Measurements from ENCODE around the gene CUEDC1. TPM values are rescaled to one million over a fixed set of nuclear protein-coding genes. Genes with fewer than 3 reads are reported as not detected.
A peak's percentile ranks its signal among the peaks of the same experiment; 100 is the strongest.

CUEDC1 gene
- total RNA-seq, 1 donor from 2014 or later, result 37.0 TPM

GRCh38 chr17:57888311-57889216 is 66.6 kb downstream of the CUEDC1 start:
- peaks cover 8% of the 10 kb centered on the region for H3K36me3 Mint-ChIP-seq
- H3K4me1 Mint-ChIP-seq, result peaks cover 22% of the 10 kb centered on the region
- no peak overlapping the region for H3K4me3 Mint-ChIP-seq
- H3K27ac Mint-ChIP-seq, result peak overlapping the region; percentile 11
- H3K27me3 Mint-ChIP-seq (ENCODE audit: low read depth), result no peaks in the 10 kb centered on the region
- TF ChIP-seq, protein P1, sequence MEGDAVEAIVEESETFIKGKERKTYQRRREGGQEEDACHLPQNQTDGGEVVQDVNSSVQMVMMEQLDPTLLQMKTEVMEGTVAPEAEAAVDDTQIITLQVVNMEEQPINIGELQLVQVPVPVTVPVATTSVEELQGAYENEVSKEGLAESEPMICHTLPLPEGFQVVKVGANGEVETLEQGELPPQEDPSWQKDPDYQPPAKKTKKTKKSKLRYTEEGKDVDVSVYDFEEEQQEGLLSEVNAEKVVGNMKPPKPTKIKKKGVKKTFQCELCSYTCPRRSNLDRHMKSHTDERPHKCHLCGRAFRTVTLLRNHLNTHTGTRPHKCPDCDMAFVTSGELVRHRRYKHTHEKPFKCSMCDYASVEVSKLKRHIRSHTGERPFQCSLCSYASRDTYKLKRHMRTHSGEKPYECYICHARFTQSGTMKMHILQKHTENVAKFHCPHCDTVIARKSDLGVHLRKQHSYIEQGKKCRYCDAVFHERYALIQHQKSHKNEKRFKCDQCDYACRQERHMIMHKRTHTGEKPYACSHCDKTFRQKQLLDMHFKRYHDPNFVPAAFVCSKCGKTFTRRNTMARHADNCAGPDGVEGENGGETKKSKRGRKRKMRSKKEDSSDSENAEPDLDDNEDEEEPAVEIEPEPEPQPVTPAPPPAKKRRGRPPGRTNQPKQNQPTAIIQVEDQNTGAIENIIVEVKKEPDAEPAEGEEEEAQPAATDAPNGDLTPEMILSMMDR (IDR thresholded peaks at IDR 0.05; ENCODE audit: unreplicated experiment), result no peak
- DNase-seq (ENCODE audit: low spot score in 2 of 2, unreplicated experiment in 2 of 2), result no peak
- H3K9me3 Mint-ChIP-seq, result no peaks in the 10 kb centered on the region

- Mint-ChIP-seq H3K4me1 (peaks cover 19% of the 10 kb centered on the region), H3K4me3 (no peak overlapping the region), H3K27ac (no peak overlapping the region), H3K27me3 (ENCODE audit: low read depth) (no peaks in the 10 kb centered on the region), H3K9me3 (no peaks in the 10 kb centered on the region), H3K36me3 (peaks cover 11% of the 10 kb centered on the region)
- no peak for DNase-seq (ENCODE audit: low spot score in 2 of 2, unreplicated experiment in 2 of 2)
- TF ChIP-seq, protein P1 (IDR thresholded peaks at IDR 0.05; ENCODE audit: unreplicated experiment), result no peak
These were observed 68.1 kb downstream of the CUEDC1 start for GRCh38 chr17:57887161-57887560.

DNA sequence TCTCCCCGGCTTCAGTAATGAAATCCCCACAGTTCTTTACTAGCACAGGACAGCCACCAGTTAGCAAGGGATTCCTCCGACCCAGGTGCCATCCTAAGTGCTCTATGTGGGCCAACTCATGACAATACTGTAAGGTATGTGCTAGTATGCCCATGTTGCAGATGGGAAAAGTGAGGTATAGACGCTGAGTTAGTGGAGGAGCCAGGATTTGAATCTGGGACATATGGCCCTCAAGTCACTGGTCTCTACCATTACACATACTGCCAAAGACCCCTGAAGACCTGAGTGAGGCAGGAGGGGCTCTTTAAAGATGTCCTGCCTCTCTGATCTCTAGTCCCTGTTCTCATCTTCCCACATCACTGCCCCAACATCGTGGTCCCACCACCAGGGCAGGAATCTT is 69.2 kb downstream of the CUEDC1 start:
- Mint-ChIP-seq H3K4me1 (peaks cover 25% of the 10 kb centered on the region), H3K9me3 (no peaks in the 10 kb centered on the region), H3K4me3 (no peak overlapping the region), H3K27me3 (ENCODE audit: low read depth) (no peaks in the 10 kb centered on the region), H3K27ac (no peak overlapping the region), H3K36me3 (peaks cover 11% of the 10 kb centered on the region)
- DNase-seq (ENCODE audit: low spot score in 2 of 2, unreplicated experiment in 2 of 2), result no peak
- TF ChIP-seq, protein P1 (IDR thresholded peaks at IDR 0.05; ENCODE audit: unreplicated experiment), result no peak

DNA sequence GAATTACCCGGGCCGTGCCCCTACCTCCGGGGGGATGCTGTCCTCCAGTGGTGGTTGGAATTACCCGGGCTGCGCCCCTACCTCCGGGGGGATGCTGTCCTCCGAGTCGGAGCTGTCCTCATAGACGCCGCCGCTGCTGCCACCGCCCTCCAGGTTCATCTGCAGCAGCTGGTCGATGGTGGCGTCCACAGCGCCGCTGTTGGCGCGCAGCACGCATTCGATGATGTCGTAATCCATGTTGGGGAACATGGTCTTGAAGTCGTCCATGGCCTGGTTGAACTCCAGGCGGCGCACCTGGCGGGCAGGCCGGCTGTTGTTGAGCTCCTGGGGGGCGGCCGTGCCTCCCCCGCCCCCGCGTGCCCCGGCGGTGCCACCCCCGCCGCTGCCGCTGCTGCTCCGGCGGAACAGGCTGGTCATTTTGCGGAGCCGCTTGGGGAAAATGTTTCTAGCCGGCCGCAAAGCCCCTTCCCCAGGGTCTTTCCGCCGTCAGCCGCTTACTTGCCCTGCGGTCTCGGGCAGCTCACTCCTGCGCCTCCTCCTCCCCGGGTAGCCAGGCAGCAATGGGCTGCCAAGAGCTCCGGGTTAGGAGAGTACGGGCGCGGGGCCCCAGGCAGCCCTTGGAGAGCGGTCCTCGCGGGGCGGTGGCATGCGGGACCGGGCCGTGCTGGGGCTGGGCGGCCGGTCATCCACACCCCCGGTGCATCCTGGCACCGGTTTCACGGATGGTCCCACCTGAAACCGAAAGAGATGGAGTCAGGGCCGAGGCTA is 69.9 kb downstream of the CUEDC1 start:
- DNase-seq (ENCODE audit: low spot score in 2 of 2, unreplicated experiment in 2 of 2), result no peak
- H3K27ac Mint-ChIP-seq, result no peak overlapping the region
- H3K9me3 Mint-ChIP-seq, result no peaks in the 10 kb centered on the region
- H3K4me1 Mint-ChIP-seq, result peaks cover 30% of the 10 kb centered on the region
- H3K27me3 Mint-ChIP-seq (ENCODE audit: low read depth), result no peaks in the 10 kb centered on the region
- H3K36me3 Mint-ChIP-seq, result peaks cover 11% of the 10 kb centered on the region
- TF ChIP-seq, protein P1 (IDR thresholded peaks at IDR 0.05; ENCODE audit: unreplicated experiment), result no peak
- no peak overlapping the region for H3K4me3 Mint-ChIP-seq

DNA sequence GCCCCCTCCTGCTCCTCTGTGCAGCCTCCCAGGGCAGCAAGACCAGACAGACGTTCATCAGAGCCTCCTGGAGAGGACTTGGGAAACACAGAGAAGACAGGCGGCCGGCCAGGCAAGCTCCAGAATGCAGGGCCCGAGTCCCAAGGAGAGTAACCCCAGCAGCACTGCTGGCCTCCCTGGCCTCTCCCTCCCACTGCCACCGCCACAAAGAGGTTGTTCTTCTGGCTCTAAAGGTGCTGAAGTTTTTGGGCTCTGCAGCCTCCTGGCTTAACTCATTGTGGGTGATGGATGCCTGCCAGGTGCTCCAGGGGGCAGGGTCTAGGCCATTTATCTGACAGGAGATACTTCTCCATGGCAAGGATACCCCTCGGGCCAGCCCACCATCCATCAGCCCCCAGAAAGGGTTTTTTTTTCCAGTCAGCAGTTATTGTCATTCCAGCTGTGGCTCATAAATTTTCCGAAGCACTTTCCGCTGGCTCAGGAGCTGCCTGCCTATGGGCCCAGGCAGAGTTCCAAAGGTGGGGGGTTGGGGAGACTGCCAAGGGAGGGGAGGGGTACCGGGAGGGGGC is 73.3 kb downstream of the CUEDC1 start:
- Mint-ChIP-seq H3K4me3 (no peak overlapping the region), H3K36me3 (peaks cover 14% of the 10 kb centered on the region), H3K27me3 (ENCODE audit: low read depth) (no peaks in the 10 kb centered on the region), H3K9me3 (no peaks in the 10 kb centered on the region), H3K4me1 (peaks cover 57% of the 10 kb centered on the region), H3K27ac (peak overlapping the region; percentile 98)
- TF ChIP-seq, protein P1 (IDR thresholded peaks at IDR 0.05; ENCODE audit: unreplicated experiment), result no peak
- no peak for DNase-seq (ENCODE audit: low spot score in 2 of 2, unreplicated experiment in 2 of 2)

Data from mesothelial cell of epicardium (in vitro differentiated cells).